GM21723 (cell line): ENCODE data around the gene ZW10.

Source experiments
- ATAC-seq: cut with Tn5 transposase; IDR thresholded peaks from one replicate; pipeline ENCODE4 v1.9.1; 2021; ENCODE audit warnings: mild to moderate bottlenecking, moderate library complexity; ENCODE audit not compliant: unreplicated experiment

ZW10 gene

DNA sequence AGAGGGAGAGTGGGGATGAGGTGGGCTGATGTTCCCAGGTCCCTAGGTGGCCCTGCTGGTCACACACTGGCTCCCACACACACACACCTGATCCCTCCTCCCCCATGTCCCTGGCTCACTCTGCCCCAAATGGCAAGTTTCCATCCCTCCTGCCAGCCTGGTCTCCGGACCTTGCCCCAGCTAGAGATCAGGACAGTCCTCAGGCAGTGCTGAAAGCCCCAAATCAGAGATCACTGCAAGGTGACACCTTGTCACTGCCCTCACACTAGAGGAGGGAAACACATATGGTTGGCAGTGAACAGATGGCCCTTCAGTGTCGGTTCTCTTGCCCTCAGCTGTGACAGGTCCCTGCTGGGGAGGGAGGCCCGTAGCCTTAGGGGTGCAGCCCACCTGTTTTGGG is 75.0 kb downstream of the ZW10 start:
- ATAC-seq, result no peak

DNA sequence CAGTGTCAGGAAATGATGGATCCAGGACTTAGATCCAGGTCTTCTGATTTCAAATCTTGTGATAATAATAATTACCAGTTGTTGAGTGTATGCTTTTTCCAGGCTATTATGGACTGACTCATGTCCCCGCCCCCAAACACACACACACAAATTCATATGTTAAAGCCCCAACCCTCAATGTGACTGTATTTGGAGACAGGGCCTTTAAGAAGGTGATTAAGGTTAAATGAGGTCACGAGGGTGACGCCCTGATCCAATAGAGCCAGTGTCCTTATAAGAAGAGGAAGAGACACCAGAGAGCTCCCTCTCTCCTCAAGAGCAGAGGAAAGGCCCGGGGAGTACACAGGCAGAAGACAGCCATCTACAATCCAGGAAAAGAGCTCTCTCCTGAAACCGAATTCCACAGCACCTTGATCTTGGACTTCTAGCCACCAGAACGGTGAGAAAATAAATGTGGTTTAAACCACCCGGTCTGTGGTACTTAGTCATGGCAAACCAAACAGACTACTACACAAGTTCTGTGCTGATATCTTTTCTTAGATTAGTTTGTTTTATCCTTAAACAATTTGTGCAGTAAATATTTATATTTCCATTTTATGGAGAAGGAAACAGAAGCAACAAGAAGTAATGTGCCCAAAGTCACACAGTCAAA is 75.6 kb downstream of the ZW10 start:
- no peak for ATAC-seq

DNA sequence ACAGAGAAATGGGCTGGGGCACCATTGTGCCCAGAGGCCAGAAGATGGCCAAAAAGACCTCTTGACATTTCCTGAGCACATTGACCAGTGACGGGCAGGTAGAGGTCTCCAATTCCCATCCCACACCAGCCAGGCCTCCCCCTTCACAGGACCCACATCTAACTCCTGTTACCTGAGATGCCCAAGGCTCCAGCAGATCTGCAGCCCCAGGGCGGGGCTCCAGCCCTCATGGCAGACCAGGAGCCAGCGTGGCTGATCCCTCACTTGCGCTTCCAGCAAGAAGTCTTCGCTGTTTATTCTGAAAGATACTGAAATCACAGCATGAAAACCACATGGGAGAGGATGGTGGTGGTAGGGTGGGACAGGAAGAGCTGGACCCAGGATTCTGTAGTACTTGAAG is 76.4 kb downstream of the ZW10 start:
- ATAC-seq, result no peak

DNA sequence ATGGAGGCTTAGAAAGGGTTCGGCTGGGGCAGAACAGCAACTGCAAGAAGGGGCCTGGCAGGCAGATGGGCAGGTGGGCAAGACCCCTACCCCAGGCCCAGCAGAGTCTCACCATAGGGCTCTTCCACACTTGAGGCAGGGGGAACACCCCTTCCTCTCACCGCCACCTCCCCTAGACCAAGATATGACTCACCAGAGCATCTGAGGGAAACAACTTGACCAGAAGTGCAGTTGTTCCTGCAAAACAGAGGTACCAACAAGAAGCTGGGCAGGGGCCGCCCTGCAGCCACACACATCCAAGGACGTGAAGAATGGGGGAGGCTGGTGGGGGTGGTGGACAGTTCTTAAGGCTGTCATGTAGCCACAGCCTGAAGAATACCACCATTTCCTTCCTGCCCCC is 78.3 kb downstream of the ZW10 start:
- ATAC-seq, result no peak

DNA sequence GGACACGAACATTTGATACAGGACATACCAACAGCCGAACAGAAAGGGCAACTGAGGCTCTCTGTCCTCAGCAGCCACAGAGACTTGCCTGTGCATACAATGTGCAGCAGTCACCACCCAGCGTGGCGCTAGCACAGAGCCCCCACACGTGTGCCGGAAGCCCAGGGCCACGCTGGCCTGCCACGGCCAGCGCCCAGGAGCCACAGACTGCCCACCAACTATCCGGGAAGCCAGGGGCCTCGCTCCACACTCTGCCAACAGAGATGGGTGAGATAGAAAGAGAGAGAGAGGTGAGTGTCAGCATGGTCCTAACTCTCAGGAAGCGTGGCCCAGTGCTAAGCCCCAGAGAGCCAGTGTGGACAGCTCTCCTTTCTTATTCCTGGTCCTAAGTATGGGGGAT is 79.1 kb downstream of the ZW10 start:
- no peak for ATAC-seq

DNA sequence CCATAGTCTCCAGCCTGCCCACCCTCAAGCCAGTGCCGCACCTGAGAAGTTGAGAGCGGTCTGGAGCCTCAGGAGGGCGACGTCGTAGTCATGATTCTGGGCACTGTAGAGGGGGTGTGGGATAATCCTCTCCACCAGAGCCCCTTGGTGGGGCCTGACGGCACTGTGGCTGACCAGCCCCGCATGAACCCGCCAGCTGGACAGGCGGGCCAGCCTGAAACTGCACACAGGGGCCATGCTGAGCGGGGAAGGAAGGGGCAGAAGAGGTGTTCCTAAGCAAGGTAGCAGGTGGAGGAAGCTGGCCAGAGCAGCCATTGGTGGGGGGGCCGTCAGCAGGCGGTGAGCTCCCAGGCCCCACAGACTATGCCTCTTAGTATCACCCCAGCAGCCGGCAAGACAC is 80.5 kb downstream of the ZW10 start:
- ATAC-seq, result no peak

DNA sequence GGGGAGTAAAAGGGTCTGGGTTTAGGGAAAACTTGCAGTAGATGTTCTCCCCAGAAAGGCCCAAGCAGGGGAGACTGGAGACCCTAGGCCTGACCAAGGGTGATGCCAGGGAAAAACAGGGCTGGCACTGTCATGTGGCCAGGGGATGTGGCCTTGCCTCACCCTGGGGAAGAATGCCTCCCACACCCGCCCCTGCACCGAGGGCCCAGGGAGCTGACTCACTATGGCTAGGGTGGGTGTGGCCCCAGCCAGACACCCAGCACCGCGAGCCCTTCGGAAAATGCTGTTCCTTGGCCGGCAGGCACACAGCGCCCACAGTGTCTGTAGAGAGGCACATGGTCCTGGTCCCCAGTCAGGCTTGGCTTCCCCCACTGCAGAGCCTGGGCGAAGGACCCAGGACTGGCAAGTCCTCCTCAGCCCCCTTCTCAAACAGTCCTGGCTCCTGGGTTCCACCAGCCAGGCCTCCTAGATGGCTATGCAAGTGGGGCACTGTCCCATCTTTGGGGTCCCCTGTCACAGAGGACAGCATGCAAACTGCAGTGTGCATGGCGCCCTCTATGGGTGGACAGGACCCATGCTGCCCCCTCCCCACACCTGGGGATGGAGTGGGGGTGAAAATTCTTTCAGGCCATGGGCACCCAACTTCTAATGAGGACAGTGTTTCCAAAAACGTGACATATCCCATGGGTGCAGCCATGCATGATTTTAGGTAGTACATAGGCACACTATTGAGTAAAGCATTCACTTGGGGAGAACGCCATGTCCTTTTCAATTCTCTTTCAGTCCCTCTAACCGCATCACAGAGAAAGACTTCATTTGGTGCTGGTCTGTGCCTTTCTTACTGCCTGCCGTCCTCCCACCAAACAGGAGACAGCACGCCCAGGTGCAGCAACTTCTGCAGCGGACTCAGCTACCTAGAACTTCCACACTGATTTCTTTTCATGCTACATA is 82.6 kb downstream of the ZW10 start:
- ATAC-seq, result no peak

DNA sequence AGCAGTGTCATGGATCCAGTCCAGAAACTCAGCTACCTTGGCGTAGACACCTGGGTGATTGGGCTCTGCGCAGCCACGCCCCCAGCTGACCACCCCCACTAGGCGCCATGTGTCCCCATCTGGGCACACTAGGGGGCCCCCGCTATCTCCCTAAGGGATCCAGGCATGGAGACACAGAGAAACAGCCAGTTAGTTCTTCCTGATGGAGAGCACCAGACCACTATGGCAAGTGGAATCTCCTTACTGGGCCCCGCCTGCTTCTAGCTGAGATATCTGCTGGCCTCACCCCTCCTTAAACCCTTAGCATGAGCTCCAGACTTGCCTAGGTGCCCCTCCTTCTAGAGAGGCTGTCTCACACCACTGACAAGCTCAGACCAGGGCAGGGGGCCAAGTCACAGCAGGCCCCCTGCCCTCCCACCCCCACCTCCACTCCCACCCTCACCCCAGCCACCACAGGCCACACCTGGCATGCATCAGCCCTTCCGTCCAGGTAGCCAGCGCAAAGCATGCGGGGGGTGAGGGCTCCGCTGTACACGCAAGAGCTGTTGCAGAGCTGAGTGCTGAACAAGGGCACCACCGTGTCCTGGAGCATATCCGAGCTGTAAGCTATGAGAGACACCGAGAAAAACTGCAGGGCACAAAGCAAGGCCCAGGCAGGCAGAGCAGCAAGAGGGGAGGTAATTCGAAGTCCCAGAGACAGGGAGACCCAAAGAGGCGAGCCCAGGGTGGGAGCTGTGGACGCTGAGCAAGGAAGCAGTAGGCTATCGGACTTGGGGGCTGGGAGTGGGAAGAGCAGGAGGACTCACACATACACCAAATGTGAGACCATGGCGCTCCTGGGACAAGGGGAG is 83.5 kb downstream of the ZW10 start:
- no peak for ATAC-seq

DNA sequence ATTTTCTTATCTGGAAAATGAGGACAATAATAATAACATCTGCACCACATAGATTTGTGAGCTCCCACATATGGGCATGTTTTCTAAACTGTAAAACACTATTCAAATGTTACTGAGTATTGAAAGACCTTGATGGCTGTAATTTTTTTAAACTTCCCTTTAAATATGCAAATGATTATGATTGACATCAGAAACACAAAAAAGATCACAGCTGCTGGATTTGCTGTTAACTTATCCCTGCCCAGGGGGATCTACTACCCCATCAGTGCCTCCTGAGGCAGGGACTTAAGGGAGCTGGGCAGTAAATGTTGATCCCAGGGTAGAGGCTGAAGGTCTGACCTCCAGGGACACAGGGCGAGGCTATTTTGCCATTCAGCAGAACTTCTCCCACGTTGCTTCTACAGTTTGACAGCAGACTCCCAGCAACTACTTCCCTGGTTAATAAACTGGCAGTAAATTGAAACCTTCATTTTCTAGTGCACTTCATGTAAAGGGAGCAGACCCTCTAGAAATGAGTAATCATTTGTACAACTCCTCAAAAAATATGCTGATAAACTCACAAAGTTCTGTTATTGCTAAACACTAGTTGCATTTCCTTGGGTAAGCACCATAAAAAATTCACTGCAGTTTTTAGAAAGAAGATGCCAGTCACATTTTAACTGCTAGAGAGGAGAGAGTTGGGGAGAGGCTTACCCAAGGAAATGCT is 87.7 kb downstream of the ZW10 start:
- ATAC-seq, result no peak

DNA sequence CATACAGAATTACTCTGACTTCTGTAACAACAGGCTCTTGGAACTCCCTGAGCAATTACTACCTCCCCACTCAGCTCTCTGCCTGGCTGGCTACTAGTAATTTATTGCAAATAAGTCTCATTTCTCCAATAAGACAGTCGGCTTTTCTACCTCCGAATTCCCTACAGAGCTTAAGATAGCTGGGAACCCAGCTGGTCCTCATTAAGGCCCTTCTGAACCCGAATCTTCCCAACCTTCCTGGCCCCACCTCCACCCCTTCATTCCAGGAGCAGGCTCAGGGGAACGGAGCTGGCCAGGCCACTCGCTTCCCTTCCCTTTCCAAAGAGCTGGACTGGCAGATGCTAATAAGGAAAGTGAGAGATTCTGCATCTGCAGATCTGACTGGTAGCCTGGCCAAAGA is 89.0 kb downstream of the ZW10 start:
- no peak for ATAC-seq

DNA sequence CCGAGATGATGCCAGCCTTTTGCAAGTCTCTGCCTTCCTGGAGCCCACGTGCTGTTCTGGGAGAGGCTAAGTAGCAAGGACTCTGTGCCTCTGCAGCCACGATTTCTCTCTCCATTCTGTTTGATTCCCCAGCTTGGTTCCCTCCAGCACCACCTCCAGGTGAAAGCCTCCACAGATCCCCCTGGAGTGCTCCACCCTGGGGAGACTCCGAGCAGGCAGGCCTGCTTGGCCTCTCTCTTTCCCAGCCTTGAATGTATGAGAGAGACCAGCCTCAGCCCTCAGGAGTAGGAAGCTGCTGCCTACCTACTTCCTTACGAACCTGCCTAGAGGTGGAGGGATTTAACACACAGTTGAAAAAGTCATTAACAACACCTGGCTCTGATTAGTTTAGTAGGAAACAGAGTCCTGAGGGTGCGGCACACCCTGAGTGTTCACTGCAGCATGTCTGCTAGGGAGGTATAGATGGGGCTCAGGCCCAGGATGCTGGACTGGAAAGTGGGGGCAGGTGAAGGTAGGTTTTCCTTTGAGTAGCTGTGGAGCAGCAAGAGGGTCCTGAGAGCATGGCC is 89.9 kb downstream of the ZW10 start:
- ATAC-seq, result no peak
